H9 (cell line): ENCODE results near the gene HSPA2. TPM values are rescaled to one million over a fixed set of nuclear protein-coding genes. Genes with fewer than 3 reads are reported as not detected.
A peak's percentile ranks its signal among the peaks of the same experiment; 100 is the strongest.

Experiments used
- DNase-seq: peaks from one replicate; pipeline ENCODE4 v3.0.0-alpha.2; 2017
- H2AFZ ChIP-seq: one replicate; pipeline ENCODE4 v1.6.1; 2013; ENCODE audit warnings: mild to moderate bottlenecking, low read length, control low read depth, moderate library complexity
- H2AK5ac ChIP-seq: 2 replicates; pipeline ENCODE4 v1.6.1; 2013; ENCODE audit warnings: low read length, control low read depth, mixed read lengths; ENCODE audit not compliant: insufficient read length
- H2BK120ac ChIP-seq: one replicate; pipeline ENCODE4 v1.6.1; 2013; ENCODE audit warnings: low read depth, mild to moderate bottlenecking, low read length, control low read depth, inconsistent platforms; ENCODE audit not compliant: poor library complexity, severe bottlenecking
- H2BK12ac ChIP-seq: 2 replicates; pipeline ENCODE4 v1.6.1; 2013; ENCODE audit warnings: low read length, control low read depth, mixed read lengths, low read depth; ENCODE audit not compliant: insufficient read length
- H2BK15ac ChIP-seq: 2 replicates; pipeline ENCODE4 v1.6.1; 2013; ENCODE audit warnings: low read depth, low read length, control low read depth
- H2BK20ac ChIP-seq: one replicate; pipeline ENCODE4 v1.6.1; 2013; ENCODE audit warnings: low read depth, mild to moderate bottlenecking, low read length, control low read depth, inconsistent platforms; ENCODE audit not compliant: poor library complexity, severe bottlenecking
- H2BK5ac ChIP-seq: 2 replicates; pipeline ENCODE4 v1.6.1; 2013; ENCODE audit warnings: low read length, control low read depth, mixed read lengths; ENCODE audit not compliant: insufficient read length
- H3K14ac ChIP-seq: 2 replicates; pipeline ENCODE4 v1.6.1; 2013; ENCODE audit warnings: low read length, control low read depth; ENCODE audit not compliant: insufficient read depth
- H3K18ac ChIP-seq: 2 replicates; pipeline ENCODE4 v1.6.1; 2013; ENCODE audit warnings: low read depth, mild to moderate bottlenecking, mixed read lengths, low read length, control low read depth; ENCODE audit not compliant: insufficient read length
- H3K23ac ChIP-seq: 2 replicates; pipeline ENCODE4 v1.6.1; 2013; ENCODE audit warnings: low read length, control low read depth, mixed read lengths, low read depth; ENCODE audit not compliant: insufficient read length
- H3K23me2 ChIP-seq: 2 replicates; pipeline ENCODE4 v1.6.1; 2013; ENCODE audit warnings: low read depth, mild to moderate bottlenecking, mixed read lengths, low read length, control low read depth; ENCODE audit not compliant: insufficient read length, poor library complexity, severe bottlenecking
- H3K27ac ChIP-seq: 2 replicates; pipeline ENCODE4 v1.5.1; 2013; ENCODE audit warnings: low read length, control low read depth, mixed read lengths, low read depth; ENCODE audit not compliant: insufficient read length
- H3K27me3 ChIP-seq: 2 replicates; pipeline ENCODE4 v1.6.1; 2013; ENCODE audit warnings: low read length, control low read depth, inconsistent platforms; ENCODE audit not compliant: insufficient read depth
- H3K4ac ChIP-seq: 2 replicates; pipeline ENCODE4 v1.6.1; 2013; ENCODE audit warnings: low read depth, mild to moderate bottlenecking, control low read depth, inconsistent platforms, low read length, moderate library complexity
- H3K4me1 ChIP-seq: 2 replicates; pipeline ENCODE4 v1.6.1; 2013; ENCODE audit warnings: low read length, control low read depth, inconsistent platforms; ENCODE audit not compliant: insufficient read depth
- H3K4me2 ChIP-seq: 2 replicates; pipeline ENCODE4 v1.6.1; 2013; ENCODE audit warnings: low read length, control low read depth, mixed read lengths; ENCODE audit not compliant: insufficient read length, insufficient read depth
- H3K56ac ChIP-seq: 2 replicates; pipeline ENCODE4 v1.6.1; 2013; ENCODE audit warnings: low read depth, mild to moderate bottlenecking, mixed read lengths, low read length, control low read depth; ENCODE audit not compliant: insufficient read length
- H3K79me1 ChIP-seq: 2 replicates; pipeline ENCODE4 v1.6.1; 2013; ENCODE audit warnings: low read depth, mild to moderate bottlenecking, moderate library complexity, low read length, control low read depth, inconsistent platforms; ENCODE audit not compliant: insufficient read depth, poor library complexity, severe bottlenecking
- H3K79me2 ChIP-seq: 2 replicates; pipeline ENCODE4 v1.6.1; 2013; ENCODE audit warnings: low read length, control low read depth, inconsistent platforms; ENCODE audit not compliant: insufficient read depth
- H3K9ac ChIP-seq: 2 replicates; pipeline ENCODE4 v1.6.1; 2013; ENCODE audit warnings: low read length, control low read depth, mixed read lengths; ENCODE audit not compliant: insufficient read length; ENCODE audit errors: extremely low read depth
- H3K9me3 ChIP-seq: one replicate; pipeline ENCODE4 v1.6.1; 2013; ENCODE audit warnings: low read depth, low read length, inconsistent platforms; ENCODE audit not compliant: control insufficient read depth
- H3T11ph ChIP-seq: one replicate; pipeline ENCODE4 v1.6.1; 2013; ENCODE audit warnings: mild to moderate bottlenecking, low read length, control low read depth, inconsistent platforms
- H4K20me1 ChIP-seq: one replicate; pipeline ENCODE4 v1.6.1; 2013; ENCODE audit not compliant: control insufficient read depth, insufficient read length, insufficient read depth
- H4K5ac ChIP-seq: 2 replicates; pipeline ENCODE4 v1.6.1; 2013; ENCODE audit warnings: low read depth, mild to moderate bottlenecking, mixed read lengths, low read length, control low read depth; ENCODE audit not compliant: insufficient read length
- H4K8ac ChIP-seq: replicated peaks from 2 replicates; pipeline ENCODE4 v1.6.1; 2013; ENCODE audit warnings: low read length, control low read depth, mixed read lengths, low read depth; ENCODE audit not compliant: insufficient read length
- H4K91ac ChIP-seq: 2 replicates; pipeline ENCODE4 v1.6.1; 2013; ENCODE audit warnings: low read depth, mild to moderate bottlenecking, moderate library complexity, mixed read lengths, low read length, control low read depth; ENCODE audit not compliant: insufficient read length
- H3K27ac Mint-ChIP-seq, 3 experiments: 2 replicates in 2 of 3; 3 replicates in 1 of 3; pipeline ENCODE4 v1.8.0; 2020 to 2021; ENCODE audit warnings: mixed read lengths in 3 of 3, mild to moderate bottlenecking in 1 of 3, moderate library complexity in 1 of 3
- H3K27me3 Mint-ChIP-seq: 2 replicates; pipeline ENCODE4 v1.8.0; 2021; ENCODE audit warnings: low read depth, mild to moderate bottlenecking, moderate library complexity, mixed read lengths
- H3K36me3 Mint-ChIP-seq, 3 experiments: 2 replicates in 2 of 3; 3 replicates in 1 of 3; pipeline ENCODE4 v1.8.0; 2020 to 2021; ENCODE audit warnings: low read depth in 3 of 3, mixed read lengths in 3 of 3; ENCODE audit not compliant: insufficient read depth in 1 of 3
- H3K4me1 Mint-ChIP-seq, 2 experiments: 2 replicates each; pipeline ENCODE4 v1.8.0; 2020; ENCODE audit warnings: mixed read lengths in 2 of 2
- H3K4me3 Mint-ChIP-seq, 2 experiments: 2 replicates in 1 of 2; 3 replicates in 1 of 2; pipeline ENCODE4 v1.8.0; 2020 to 2021; ENCODE audit warnings: mild to moderate bottlenecking in 2 of 2, mixed read lengths in 2 of 2, moderate library complexity in 1 of 2
- H3K9me3 Mint-ChIP-seq, 2 experiments: 2 replicates in 1 of 2; 3 replicates in 1 of 2; pipeline ENCODE4 v1.8.0; 2020; ENCODE audit warnings: mild to moderate bottlenecking in 2 of 2, mixed read lengths in 2 of 2, moderate library complexity in 1 of 2
- CTCF ChIP-seq: fragments of 200-600 bp; sonication (generic); conservative IDR thresholded peaks from 3 replicates; pipeline ENCODE4 v1.8.0; 2021; ENCODE audit warnings: antibody characterized with exemption, mild to moderate bottlenecking
- WGBS: extraction: QIAGEN DNeasy Blood & Tissue Kit; methylation state at CpG from one replicate; pipeline ENCODE4 v1.1.7; 2013; ENCODE audit warnings: missing lambda C conversion rate, low lambda C conversion rate, mixed read lengths; ENCODE audit not compliant: insufficient read length; ENCODE audit errors: extremely low coverage; 5-methylcytosine and 5-hydroxymethylcytosine counted together
- total RNA-seq: library from RNA; stranded (reverse); gene quantifications from 2 replicates; pipeline ENCODE4 v1.2.1, GENCODE V29; 2021

Gene HSPA2
- total RNA-seq, 1 experiment from 2014 or later: 25.8 TPM

GRCh38 chr14:64577211-64577610 lies 36.7 kb downstream of the HSPA2 start:
- H3K79me2 ChIP-seq: no peaks in the 10 kb centered on the region
- H3K27me3 Mint-ChIP-seq: no peaks in the 10 kb centered on the region
- H2AFZ ChIP-seq: no peak overlapping the region
- no peak overlapping the region for H2BK15ac ChIP-seq
- H4K91ac ChIP-seq: no peak overlapping the region
- H3T11ph ChIP-seq: no peak overlapping the region
- no peak overlapping the region for H4K5ac ChIP-seq
- H3K36me3 Mint-ChIP-seq: no peaks in the 10 kb centered on the region
- H3K4me3 Mint-ChIP-seq: no peak overlapping the region
- H2BK12ac ChIP-seq: no peak overlapping the region
- H2BK120ac ChIP-seq: no peak overlapping the region
- peaks cover 3% of the 10 kb centered on the region; the same call in 1 of the 2 replicates for H3K4me1 ChIP-seq
- no peak overlapping the region for H2BK5ac ChIP-seq
- no peak overlapping the region for H2BK20ac ChIP-seq
- no peak overlapping the region for H3K27ac ChIP-seq
- H3K9ac ChIP-seq: no peak overlapping the region
- H4K20me1 ChIP-seq: no peaks in the 10 kb centered on the region
- peaks cover 44 to 46% of the 10 kb centered on the region in 2 experiments for H3K4me1 Mint-ChIP-seq
- H3K79me1 ChIP-seq: no peaks in the 10 kb centered on the region
- no peak overlapping the region for H3K18ac ChIP-seq
- no peak overlapping the region for H2AK5ac ChIP-seq
- no peak overlapping the region for H3K23ac ChIP-seq
- no CpG with 5 or more reads among the region's 5 CpGs for WGBS
- no peaks in the 10 kb centered on the region for H3K27me3 ChIP-seq
- H3K27ac Mint-ChIP-seq: peak overlapping the region in 1 of 3 experiments; percentile 28; a peak in 3 of 7 replicates
- no peak overlapping the region for H4K8ac ChIP-seq
- no peak overlapping the region for H3K4me2 ChIP-seq
- H3K9me3 ChIP-seq: no peaks in the 10 kb centered on the region
- no peak overlapping the region for H3K4ac ChIP-seq
- H3K14ac ChIP-seq: no peak overlapping the region
- H3K56ac ChIP-seq: no peak overlapping the region
- no peak for DNase-seq
- no peak for TF ChIP-seq CTCF
- no peaks in the 10 kb centered on the region for H3K23me2 ChIP-seq
- no peaks in the 10 kb centered on the region for H3K9me3 Mint-ChIP-seq
